ENCODE data around the gene ADD2. TPM values are rescaled to one million over a fixed set of nuclear protein-coding genes. Genes with fewer than 3 reads are reported as not detected.
"Not testable (repeated sequence)": the region's sequence is repeated elsewhere in the genome, so short reads cannot be mapped to it uniquely, and the experiment has no call there.

The ADD2 gene
- total RNA-seq, 2 donors from 2014 or later = 2.3 to 4.8 TPM

DNA sequence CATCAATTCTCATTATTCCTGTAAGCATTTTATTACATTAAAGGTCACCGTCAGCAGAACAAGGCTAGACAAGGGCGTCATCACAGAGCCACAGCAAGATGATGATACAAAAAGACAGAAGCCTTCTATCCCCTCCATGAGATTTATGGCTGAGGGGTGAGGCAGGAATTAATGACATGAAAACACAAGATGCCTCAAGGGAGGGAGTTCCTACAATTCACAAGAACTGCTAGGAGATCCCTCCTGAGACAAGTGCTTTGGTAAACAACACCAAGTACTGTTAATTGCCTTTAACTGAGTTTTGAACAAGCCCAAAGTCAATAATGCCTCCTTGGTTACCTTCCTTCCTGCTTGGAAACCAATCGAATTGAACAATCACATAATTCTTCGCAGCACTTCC, 14.1 kb downstream of the ADD2 start:
- no peak overlapping the region for H3K27ac Mint-ChIP-seq
- no peaks in the 10 kb centered on the region for H3K36me3 Mint-ChIP-seq
- H3K4me3 Mint-ChIP-seq = no peak overlapping the region
- H3K27me3 Mint-ChIP-seq = peaks cover 21 to 43% of the 10 kb centered on the region in 2 donors
- no peaks in the 10 kb centered on the region for H3K9me3 Mint-ChIP-seq
- ATAC-seq (no peak), DNase-seq (ENCODE audit: low spot score) (no peak)
- H3K4me1 Mint-ChIP-seq (ENCODE audit: low read depth in 2 of 2) = peaks cover 0 to 2% of the 10 kb centered on the region in 2 donors

DNA sequence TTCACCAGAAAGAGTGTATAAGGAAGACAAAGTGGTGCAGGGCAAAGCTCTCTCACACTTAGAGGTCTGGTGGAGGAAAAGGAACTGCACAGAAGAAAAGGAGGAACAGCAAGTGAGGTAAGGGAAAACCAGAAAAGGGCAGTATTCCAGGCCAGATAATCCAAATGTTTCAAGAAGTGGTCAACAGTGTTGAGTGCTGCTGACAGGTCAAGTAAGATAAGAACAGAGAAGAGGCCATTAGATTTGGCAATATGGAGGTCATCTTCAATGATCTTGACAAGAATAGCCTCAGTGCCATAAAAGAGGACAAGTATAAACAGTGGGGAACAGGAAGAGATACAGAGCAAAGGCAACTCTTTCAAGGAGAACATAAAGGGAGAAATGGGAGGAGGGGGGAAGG, 15.0 kb downstream of the ADD2 start:
- H3K36me3 Mint-ChIP-seq = no peaks in the 10 kb centered on the region
- no peaks in the 10 kb centered on the region for H3K9me3 Mint-ChIP-seq
- H3K4me3 Mint-ChIP-seq = no peak overlapping the region
- H3K27ac Mint-ChIP-seq = no peak overlapping the region
- peaks cover 17 to 39% of the 10 kb centered on the region in 2 donors for H3K27me3 Mint-ChIP-seq
- H3K4me1 Mint-ChIP-seq (ENCODE audit: low read depth in 2 of 2) = peaks cover 0 to 3% of the 10 kb centered on the region in 2 donors
- ATAC-seq = no peak
- DNase-seq (ENCODE audit: low spot score) = no peak

DNA sequence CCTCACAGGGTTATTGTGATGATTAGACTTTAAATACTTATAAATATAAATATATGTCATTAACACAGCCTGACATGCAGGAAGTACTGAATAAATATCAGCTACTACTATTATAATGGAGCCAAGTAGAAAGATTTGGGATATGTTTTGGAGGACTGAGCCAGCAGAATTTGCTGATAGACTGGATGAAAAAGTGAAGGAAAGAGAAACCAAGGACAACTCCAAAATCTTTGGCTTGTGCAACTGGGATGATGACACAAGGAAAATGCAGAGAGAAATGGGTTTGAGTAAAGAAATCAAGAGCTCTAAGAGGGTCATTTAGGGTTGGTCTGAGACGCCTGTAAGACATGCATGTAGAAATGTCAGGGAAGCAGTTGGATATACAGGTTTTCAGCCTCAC, 15.6 kb downstream of the ADD2 start:
- no peak for ATAC-seq
- H3K4me3 Mint-ChIP-seq = no peak overlapping the region
- peaks cover 17 to 38% of the 10 kb centered on the region in 2 donors for H3K27me3 Mint-ChIP-seq

DNA sequence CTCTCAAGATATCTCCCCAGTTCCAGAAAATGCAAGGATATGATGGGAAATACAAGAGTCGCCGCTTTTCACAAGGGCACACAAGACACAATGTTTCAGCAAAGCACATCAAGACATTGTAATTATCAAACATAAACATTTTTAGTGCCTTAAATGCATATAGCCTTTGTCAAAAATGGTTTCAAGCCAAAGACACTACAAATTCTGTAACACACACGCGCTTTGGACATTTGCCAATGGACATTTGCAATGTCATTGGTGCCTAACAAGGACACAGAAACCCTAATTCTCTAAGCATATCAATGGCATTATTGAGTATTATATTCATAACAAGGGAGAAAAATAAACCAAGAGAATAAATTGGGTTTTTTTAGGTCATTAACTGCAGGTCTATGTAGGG, 16.1 kb downstream of the ADD2 start:
- H3K4me3 Mint-ChIP-seq = no peak overlapping the region
- DNase-seq (ENCODE audit: low spot score) (no peak), ATAC-seq (no peak)
- H3K27me3 Mint-ChIP-seq = peaks cover 17 to 36% of the 10 kb centered on the region in 2 donors
- peaks cover 4% of the 10 kb centered on the region for H3K9me3 Mint-ChIP-seq
- H3K27ac Mint-ChIP-seq = no peak overlapping the region
- H3K36me3 Mint-ChIP-seq = peaks cover 6% of the 10 kb centered on the region
- H3K4me1 Mint-ChIP-seq (ENCODE audit: low read depth in 2 of 2) = peaks cover 0 to 7% of the 10 kb centered on the region in 2 donors

More for the DNA sequence above, 15.6 kb downstream of the ADD2 start:
- H3K36me3 Mint-ChIP-seq = peaks cover 4% of the 10 kb centered on the region
- H3K9me3 Mint-ChIP-seq = peaks cover 2% of the 10 kb centered on the region
- no peak for DNase-seq (ENCODE audit: low spot score)
- peaks cover 0 to 6% of the 10 kb centered on the region in 2 donors for H3K4me1 Mint-ChIP-seq (ENCODE audit: low read depth in 2 of 2)
- no peak overlapping the region for H3K27ac Mint-ChIP-seq

DNA sequence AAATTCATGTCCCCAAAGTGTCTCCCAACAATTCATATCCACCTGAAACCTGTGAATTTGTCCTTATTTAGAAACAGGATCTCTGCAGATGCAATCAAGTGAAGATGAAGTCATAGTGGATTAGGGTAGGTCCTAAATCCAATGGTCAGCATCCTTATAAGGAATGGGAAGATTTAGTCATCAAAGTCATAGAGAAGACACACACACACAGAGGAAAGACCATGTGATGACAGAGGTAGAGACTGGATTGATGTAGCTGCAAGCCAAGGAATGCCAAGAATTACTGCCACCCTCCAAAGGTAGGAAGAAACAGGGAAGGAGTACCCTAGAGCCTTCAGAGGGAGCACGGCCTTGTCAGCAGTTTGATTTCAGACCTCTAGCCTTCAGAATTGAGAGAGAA, 17.7 kb downstream of the ADD2 start:
- H3K36me3 Mint-ChIP-seq = peaks cover 6% of the 10 kb centered on the region
- no peak overlapping the region for H3K4me3 Mint-ChIP-seq
- H3K27ac Mint-ChIP-seq = no peak overlapping the region
- peaks cover 15 to 28% of the 10 kb centered on the region in 2 donors for H3K27me3 Mint-ChIP-seq
- ATAC-seq = no peak
- DNase-seq (ENCODE audit: low spot score) = no peak
- peaks cover 4% of the 10 kb centered on the region for H3K9me3 Mint-ChIP-seq
- H3K4me1 Mint-ChIP-seq (ENCODE audit: low read depth in 2 of 2) = peaks cover 0 to 7% of the 10 kb centered on the region in 2 donors

DNA sequence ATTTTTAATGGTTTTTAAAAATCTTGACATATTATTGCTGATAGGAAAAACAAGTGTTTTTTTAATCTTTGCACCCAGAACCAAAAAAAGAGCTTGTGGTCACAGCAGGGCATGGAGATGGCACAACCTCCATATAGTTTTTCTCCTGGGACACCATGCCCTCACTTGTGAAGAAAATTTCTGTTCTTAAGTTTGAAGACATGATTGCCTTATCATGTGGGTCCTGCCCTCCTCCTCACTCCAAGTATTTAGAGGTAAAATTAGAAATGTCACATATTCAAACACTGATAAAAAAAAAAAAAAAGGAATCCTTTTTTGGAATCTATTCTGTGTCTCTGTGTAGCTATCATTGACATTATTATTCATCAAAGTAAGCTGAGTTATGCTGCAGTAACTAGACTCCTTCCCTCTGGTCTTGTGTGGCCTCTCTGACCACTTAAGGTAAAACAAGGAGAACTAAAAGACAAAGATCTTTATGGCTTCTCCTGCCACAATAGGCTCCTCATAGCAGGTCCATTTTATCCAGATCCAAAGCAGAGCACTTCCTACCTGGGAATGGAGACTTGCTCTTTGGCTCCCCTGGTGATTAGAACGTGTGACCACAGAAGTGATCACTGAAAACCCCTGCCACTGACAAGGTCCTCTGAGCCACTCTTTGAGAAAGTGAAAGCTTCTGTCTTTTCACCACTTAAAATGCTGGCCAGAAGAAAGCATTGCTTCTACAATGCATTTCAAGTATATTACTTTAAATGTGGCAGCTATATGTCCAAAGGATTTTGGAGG, 19.8 kb downstream of the ADD2 start:
- peaks cover 0 to 7% of the 10 kb centered on the region in 2 donors for H3K4me1 Mint-ChIP-seq (ENCODE audit: low read depth in 2 of 2)
- H3K27me3 Mint-ChIP-seq = peaks cover 27 to 45% of the 10 kb centered on the region in 2 donors
- peaks cover 4% of the 10 kb centered on the region for H3K9me3 Mint-ChIP-seq
- ATAC-seq (no peak), DNase-seq (ENCODE audit: low spot score) (no peak)
- H3K27ac Mint-ChIP-seq = no peak overlapping the region
- no peak overlapping the region for H3K4me3 Mint-ChIP-seq
- H3K36me3 Mint-ChIP-seq = peaks cover 6% of the 10 kb centered on the region

DNA sequence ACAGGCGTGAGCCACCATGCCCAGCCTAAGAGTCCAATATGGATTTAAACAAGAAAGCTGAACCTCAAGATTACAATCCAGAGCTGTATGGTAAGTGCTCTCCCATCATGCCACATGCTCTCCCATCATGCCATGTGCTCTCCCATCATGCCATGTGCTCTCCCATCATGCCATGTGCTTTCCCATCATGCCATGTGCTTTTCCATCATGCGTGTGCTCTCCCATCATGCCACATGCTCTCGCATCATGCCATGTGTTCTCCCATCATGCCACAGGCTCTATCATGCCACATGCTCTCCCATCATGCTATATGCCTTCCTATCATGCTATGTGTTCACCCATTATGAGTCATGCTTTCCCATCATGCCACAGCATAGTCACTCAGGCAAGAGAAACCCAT, 20.7 kb downstream of the ADD2 start:
- peaks cover 0 to 7% of the 10 kb centered on the region in 2 donors for H3K4me1 Mint-ChIP-seq (ENCODE audit: low read depth in 2 of 2)
- no peak for ATAC-seq
- no peak overlapping the region for H3K27ac Mint-ChIP-seq
- H3K36me3 Mint-ChIP-seq = peaks cover 6% of the 10 kb centered on the region
- H3K4me3 Mint-ChIP-seq = no peak overlapping the region
- no peak for DNase-seq (ENCODE audit: low spot score)
- peaks cover 4% of the 10 kb centered on the region for H3K9me3 Mint-ChIP-seq
- H3K27me3 Mint-ChIP-seq = peaks cover 27 to 49% of the 10 kb centered on the region in 2 donors

DNA sequence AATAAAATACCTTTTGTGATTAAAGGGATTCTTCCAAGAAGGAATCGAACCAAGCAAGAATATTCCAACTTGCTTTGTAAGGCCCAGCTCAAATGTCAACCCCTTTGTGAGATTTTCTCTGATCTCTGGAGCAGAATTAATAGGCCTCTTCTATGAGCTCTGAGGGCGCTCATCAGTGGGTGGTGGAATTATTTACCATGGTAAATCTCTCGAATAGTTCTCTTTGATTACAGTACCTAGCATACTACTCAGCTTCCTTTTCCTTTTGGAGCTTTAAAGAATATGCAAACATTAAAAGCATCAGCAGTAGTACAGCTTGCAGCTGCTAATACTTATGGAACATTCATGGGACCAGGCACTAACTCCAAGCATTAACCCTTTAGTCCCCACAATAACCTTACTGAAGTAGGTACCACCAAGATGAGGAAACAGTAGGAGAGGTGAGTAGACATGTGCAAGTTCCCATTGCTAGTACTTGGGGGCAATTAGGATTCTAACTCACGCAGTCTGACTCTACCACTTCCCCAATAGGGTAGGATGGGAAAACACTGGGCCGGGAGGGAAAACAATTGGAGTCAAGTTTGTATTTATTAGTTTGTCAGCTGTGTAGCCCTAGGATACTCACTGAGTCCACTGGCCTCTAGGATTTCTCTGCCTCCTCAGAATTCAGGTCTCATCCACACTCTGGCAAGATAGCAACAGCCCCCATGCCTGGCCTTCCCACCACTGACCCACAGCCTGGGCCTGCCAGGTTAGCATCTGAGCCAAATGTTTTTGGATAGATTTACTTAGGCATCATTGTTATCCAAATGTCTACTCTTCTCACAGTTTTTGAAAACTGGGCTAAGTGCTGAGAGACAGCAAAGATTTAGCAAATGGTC, 21.7 kb downstream of the ADD2 start:
- DNase-seq (ENCODE audit: low spot score) (no peak), ATAC-seq (no peak)
- Mint-ChIP-seq H3K36me3 (peaks cover 6% of the 10 kb centered on the region), H3K4me3 (no peak overlapping the region), H3K27me3 (peaks cover 27 to 52% of the 10 kb centered on the region in 2 donors), H3K27ac (no peak overlapping the region), H3K9me3 (peaks cover 4% of the 10 kb centered on the region), H3K4me1 (ENCODE audit: low read depth in 2 of 2) (peaks cover 0 to 7% of the 10 kb centered on the region in 2 donors)

DNA sequence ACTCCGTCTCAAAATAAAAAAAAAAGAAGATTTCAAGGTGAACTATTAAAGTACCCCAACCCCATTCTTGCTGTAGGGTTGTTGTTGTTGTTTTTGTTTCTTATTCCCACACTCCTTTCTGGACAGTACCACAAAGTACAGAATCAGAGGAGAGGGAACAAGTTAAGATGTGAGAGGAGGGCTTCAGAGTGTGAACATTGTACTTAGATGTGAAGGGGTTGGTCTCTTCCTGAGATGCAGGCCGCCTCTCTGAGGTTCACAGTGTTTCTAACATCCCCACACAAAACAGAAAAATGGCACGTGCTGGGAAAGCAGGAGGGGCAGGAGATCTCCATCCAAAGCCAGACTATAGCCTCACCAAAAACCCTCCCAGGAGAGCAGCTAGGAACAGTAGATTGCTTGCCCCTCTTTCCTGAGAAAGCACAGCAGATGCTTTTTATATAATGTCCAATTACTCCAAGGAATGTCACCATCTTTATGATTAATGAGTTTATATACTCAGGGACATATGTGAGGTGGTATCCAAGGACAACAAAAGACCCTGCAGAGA, 22.6 kb downstream of the ADD2 start:
- H3K27ac Mint-ChIP-seq = no peak overlapping the region
- peaks cover 4% of the 10 kb centered on the region for H3K9me3 Mint-ChIP-seq
- H3K27me3 Mint-ChIP-seq = peaks cover 33 to 56% of the 10 kb centered on the region in 2 donors
- peaks cover 6% of the 10 kb centered on the region for H3K36me3 Mint-ChIP-seq
- H3K4me3 Mint-ChIP-seq = no peak overlapping the region
- ATAC-seq (no peak), DNase-seq (ENCODE audit: low spot score) (no peak)
- peaks cover 0 to 7% of the 10 kb centered on the region in 2 donors for H3K4me1 Mint-ChIP-seq (ENCODE audit: low read depth in 2 of 2)

DNA sequence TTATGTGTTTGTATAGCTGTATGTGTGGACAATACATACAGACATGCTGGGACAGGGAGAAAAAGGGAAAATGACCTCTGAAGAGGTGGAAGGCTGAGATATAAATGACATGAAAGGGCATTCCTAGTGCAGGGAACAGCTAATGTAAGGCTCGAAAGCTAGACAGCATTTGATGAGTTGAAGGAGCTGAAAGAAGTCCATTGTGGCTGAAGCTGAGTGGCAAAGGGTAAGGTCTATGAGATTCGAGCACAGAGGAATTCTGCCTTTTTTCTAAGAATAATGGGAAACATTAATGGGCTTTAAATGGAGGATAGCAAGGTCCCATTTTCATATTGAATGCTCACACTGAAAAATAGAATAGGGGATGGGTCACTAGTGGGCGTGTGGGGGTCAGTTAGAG, 23.6 kb downstream of the ADD2 start:
- Mint-ChIP-seq H3K4me1 (ENCODE audit: low read depth in 2 of 2) (peaks cover 0 to 7% of the 10 kb centered on the region in 2 donors), H3K27me3 (peaks cover 34 to 51% of the 10 kb centered on the region in 2 donors), H3K27ac (no peak overlapping the region), H3K9me3 (peaks cover 6% of the 10 kb centered on the region), H3K4me3 (no peak overlapping the region), H3K36me3 (peaks cover 6% of the 10 kb centered on the region)
- ATAC-seq (no peak), DNase-seq (ENCODE audit: low spot score) (no peak)

DNA sequence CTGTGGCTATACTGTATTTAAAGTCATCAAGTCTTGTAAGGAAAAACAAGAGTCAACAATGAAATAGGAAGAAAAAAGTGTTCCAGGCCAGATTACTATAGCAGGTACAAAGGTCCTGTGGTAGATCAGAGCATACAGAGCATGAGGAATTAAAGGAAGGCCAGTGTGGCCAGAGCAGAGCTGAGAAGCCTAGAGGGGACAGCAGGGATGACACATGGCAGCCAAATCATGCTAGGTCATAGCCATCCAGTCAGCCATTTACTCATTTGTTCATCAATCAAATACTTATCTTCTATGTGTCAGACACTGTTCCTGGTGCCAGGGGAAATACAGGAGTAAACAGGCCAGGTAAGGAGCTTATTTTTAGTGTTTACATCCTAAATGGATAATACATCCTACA, 24.3 kb downstream of the ADD2 start:
- Mint-ChIP-seq H3K4me3 (no peak overlapping the region), H3K9me3 (peaks cover 6% of the 10 kb centered on the region), H3K27ac (no peak overlapping the region), H3K27me3 (peaks cover 33 to 52% of the 10 kb centered on the region in 2 donors), H3K4me1 (ENCODE audit: low read depth in 2 of 2) (peaks cover 0 to 4% of the 10 kb centered on the region in 2 donors), H3K36me3 (peaks cover 6% of the 10 kb centered on the region)
- DNase-seq (ENCODE audit: low spot score) = no peak
- no peak for ATAC-seq

DNA sequence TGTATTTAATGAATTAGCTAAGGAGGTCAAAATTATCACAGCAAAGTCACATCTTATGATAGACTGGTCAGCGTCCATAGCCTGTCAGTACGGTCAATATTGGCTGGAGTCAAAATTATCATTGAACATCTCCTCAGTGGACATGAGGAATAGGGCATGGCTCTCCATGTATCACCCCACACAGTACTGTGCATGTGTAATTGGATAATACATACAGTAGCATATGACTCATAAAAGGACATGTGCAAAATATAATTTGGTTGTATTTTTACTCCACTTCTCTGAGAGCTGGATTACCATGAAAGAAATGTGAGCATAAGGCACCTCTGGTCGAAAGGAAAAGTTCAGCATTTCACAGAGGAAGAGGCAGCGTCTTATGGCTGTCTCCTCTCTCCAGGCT, 24.9 kb downstream of the ADD2 start:
- peaks cover 6% of the 10 kb centered on the region for H3K36me3 Mint-ChIP-seq
- no peak for ATAC-seq
- H3K4me1 Mint-ChIP-seq (ENCODE audit: low read depth in 2 of 2) = peaks cover 0 to 4% of the 10 kb centered on the region in 2 donors
- H3K9me3 Mint-ChIP-seq = peaks cover 6% of the 10 kb centered on the region
- peaks cover 34 to 56% of the 10 kb centered on the region in 2 donors for H3K27me3 Mint-ChIP-seq
- no peak overlapping the region for H3K4me3 Mint-ChIP-seq
- DNase-seq (ENCODE audit: low spot score) = no peak
- no peak overlapping the region for H3K27ac Mint-ChIP-seq

DNA sequence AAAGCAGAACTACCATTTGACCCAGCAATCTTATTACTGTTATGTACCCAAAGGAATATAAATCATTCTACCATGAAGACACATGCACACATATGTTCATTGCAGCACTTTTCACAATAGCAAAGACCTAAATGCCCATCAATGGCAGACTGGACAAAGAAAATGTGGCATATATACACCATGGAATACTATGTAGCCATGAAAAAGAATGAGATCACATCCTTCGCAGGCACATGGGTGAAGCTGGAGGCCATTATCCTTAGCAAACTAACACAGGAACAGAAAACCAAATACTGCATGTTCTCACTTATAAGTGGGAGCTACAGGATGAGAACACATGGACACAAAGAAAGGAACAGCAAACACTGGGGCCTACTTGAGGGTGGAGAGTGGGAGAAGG, 28.5 kb downstream of the ADD2 start:
- not testable (repeated sequence) for ATAC-seq; DNase-seq (ENCODE audit: low spot score); H3K4me1 Mint-ChIP-seq (ENCODE audit: low read depth in 2 of 2); H3K27ac Mint-ChIP-seq; H3K4me3 Mint-ChIP-seq; H3K36me3 Mint-ChIP-seq; H3K9me3 Mint-ChIP-seq
- H3K27me3 Mint-ChIP-seq = peaks cover 38 to 66% of the 10 kb centered on the region in 2 donors

DNA sequence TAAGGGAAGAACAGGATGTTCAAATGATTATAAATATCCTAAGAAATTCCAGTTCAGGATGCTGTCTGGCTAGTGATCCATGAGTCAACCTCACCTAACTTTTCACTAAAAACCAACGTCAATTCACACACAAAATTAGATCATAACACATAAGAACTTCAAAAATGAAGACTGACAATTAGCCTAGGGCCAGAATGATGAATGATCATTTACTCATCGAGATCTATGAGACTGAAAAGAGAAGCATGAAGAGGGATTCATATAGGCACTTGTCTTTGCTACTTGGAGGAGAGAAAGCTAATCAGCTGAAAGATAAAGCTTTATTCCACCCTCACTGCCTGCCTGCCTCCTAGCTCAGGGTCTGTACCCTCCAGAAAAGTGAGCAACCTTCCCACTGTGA, 29.8 kb downstream of the ADD2 start:
- Mint-ChIP-seq H3K9me3 (peaks cover 3% of the 10 kb centered on the region), H3K36me3 (peaks cover 4% of the 10 kb centered on the region), H3K27me3 (peaks cover 42 to 56% of the 10 kb centered on the region in 2 donors), H3K27ac (no peak overlapping the region), H3K4me3 (no peak overlapping the region), H3K4me1 (ENCODE audit: low read depth in 2 of 2) (peaks cover 8 to 9% of the 10 kb centered on the region in 2 donors)
- no peak for DNase-seq (ENCODE audit: low spot score)
- no peak for ATAC-seq

All from natural killer cell treated with Interleukin-12 subunit alpha and Interleukin-12 subunit beta and Interleukin-15 and Interleukin-18, amount 100 ng/mL, for 72 hours (primary cell).